Astrocyte (in vitro differentiated cells and primary cell): ENCODE results near the gene FAM241B.

Source experiments
- EZH2 ChIP-seq: IDR thresholded peaks from 2 replicates; pipeline ENCODE4 v1.6.1; 2012; ENCODE audit warnings: mild to moderate bottlenecking, low read length, inconsistent platforms; ENCODE audit not compliant: insufficient read depth
- TF ChIP-seq, protein P1 (sequence below): IDR thresholded peaks from 2 replicates; pipeline ENCODE4 v1.5.1; 2011; ENCODE audit warnings: low read depth, mild to moderate bottlenecking, inconsistent platforms, low read length, moderate library complexity; ENCODE audit not compliant: insufficient read depth

- TF ChIP-seq, protein P1, sequence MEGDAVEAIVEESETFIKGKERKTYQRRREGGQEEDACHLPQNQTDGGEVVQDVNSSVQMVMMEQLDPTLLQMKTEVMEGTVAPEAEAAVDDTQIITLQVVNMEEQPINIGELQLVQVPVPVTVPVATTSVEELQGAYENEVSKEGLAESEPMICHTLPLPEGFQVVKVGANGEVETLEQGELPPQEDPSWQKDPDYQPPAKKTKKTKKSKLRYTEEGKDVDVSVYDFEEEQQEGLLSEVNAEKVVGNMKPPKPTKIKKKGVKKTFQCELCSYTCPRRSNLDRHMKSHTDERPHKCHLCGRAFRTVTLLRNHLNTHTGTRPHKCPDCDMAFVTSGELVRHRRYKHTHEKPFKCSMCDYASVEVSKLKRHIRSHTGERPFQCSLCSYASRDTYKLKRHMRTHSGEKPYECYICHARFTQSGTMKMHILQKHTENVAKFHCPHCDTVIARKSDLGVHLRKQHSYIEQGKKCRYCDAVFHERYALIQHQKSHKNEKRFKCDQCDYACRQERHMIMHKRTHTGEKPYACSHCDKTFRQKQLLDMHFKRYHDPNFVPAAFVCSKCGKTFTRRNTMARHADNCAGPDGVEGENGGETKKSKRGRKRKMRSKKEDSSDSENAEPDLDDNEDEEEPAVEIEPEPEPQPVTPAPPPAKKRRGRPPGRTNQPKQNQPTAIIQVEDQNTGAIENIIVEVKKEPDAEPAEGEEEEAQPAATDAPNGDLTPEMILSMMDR = no peak
- no peak for TF ChIP-seq EZH2
Observed at GRCh38 chr10:69652111-69652856, 22.2 kb downstream of the FAM241B start.
